HG03060 (cell line): Measurements from ENCODE around the gene SYNPO.

Source experiments
- ATAC-seq: cut with Tn5 transposase; IDR thresholded peaks from one replicate; pipeline ENCODE4 v1.9.1; 2021; ENCODE audit warnings: low read depth, moderate number of reproducible peaks; ENCODE audit not compliant: unreplicated experiment

Gene SYNPO

DNA sequence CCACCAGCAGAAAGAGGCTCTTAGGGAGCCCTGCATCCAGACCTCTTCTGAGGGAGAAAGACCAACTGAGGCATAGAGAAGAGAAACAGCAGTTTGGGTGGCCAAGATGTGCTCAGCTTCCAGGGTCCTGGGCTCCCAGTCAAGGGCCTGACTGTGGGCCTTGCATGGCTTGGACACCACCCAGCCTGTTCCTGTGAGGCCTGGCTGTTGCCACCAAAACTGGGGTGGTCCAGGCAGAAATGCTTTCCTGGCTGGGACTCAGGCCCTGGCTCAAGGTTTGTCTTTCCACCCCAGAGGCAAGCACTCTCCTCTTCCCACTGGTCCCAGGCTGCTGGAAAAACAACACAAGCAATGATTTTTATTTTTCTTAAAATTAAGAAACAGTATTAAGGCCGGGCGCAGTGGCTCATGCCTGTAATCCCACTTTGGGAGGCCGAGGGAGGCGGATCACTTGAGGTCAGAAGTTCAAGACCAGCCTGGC lies 33.9 kb downstream of the SYNPO start:
- no peak for ATAC-seq

DNA sequence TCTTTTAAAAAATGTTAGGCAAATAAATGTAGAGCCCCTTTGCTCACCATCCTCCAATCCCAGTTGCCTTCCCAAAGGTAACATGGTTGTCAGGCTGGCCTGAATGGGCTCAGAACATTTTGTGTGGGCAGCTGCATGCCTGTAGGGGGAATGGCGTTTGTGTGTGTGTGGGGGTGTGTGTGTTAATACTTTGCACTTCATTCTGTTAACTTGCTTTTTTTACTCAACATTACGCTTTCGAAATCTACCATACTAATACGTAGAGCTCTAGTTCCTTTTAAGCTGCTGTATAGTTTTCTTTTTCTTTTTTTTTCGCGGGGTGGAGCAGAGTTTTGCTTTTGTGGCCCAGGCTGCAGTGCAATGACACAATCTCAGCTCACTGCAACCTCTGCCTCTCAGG lies 34.6 kb downstream of the SYNPO start:
- ATAC-seq, result no peak

DNA sequence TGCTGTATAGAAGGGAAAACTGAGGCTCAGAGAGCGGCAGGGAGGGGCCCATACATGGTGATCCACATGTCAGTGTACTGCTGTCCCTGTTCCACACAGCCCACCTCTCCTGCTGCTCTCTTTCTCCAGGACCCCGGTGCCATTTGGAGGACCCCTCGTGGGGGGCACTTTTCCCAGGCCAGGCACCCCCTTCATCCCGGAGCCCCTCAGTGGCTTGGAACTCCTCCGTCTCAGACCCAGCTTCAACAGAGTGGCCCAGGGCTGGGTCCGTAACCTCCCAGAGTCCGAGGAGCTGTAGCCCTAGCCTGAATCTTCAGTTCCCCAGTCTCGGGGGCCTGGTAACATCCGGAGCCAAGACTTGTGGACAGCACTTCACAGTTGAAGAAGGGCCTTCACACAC lies 36.1 kb downstream of the SYNPO start:
- no peak for ATAC-seq

DNA sequence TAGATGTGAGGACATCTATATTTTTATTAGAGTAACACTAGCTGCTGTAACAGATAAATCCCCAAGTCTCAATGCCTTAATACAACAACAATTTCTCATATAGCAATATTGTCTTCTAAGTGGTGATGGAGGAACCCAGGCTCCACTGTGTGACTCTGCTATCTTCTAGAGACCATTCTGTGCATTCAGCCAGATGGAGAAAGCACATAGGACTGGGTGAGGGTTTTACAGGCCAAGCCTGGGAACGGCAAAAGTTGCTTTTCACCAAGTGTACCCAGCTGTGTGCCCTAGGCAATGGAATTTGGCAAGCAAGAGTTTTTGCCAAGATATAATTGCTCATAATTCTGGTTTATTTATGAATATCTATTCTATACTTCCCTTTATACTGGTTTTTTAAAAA lies 48.7 kb downstream of the SYNPO start:
- ATAC-seq, result no peak

DNA sequence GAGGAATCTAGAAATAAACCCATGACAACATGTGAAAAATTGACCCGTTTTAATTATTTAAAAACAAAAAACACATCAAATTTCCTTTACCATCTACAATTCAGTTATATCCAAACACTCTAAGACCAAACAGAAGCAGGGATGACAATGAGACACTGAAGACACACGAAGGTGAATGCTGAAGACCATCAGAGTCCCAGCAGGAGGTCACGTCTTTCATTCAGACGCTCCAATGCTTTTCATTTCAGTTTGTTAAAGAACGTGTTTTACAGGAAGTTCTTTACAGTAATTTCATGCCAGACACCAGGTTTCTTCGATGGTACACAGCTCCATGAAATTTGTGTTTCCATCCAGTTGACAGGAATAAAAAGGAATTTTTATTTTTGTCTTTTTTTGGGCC lies 50.3 kb downstream of the SYNPO start:
- ATAC-seq, result no peak

DNA sequence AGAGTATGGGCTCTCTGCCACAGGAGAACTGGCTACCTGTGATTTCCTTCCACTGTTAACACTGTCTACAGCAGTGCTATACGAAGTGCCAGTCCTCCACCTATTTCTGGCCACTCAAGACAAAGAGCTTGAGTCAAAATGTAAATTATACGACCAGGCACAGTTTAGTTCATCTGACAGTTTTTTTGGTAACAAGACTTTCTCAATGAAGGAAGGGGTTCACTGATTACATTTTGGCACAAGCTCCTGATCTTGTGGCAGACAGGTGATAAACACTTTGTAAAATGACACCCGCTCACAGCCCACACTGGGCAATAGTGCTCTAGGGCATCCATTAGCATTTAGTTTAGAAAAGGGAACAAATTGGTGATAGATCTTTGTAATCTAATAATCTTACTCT lies 51.8 kb downstream of the SYNPO start:
- no peak for ATAC-seq

DNA sequence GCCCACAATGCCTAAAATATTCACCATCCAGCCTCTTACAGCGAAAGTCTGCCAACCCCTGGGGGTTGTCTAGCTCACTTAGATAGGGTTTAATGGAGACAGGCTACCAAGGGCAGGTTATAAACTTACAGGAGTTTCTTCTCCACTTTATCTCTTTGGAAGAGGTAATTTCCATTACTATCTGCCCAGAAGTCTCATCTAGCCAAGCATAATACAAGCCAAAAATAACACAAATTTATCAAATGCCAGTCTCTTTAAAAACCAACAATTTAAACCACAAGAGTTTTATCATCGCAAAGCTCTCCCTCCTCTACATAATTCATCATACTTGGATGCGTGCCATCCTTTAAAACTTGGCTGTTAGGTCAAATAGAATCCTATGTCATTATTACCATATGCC lies 54.2 kb downstream of the SYNPO start:
- ATAC-seq, result no peak

DNA sequence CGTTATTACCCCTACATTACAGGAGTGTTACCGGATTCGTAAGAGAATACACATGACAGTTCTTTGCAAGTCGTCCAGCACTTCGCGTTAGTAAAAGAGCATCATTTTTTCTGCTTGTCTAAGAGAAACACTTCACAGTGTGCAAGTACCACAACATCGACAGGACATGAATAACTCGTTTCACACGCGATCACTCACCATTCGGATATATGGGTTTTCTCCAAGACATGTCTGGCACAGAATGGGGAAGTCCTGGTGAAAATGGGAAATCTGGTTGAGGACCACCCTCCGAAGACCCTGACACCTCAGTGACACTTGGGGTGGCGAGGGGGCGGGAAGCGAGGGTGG lies 59.8 kb downstream of the SYNPO start:
- no peak for ATAC-seq

DNA sequence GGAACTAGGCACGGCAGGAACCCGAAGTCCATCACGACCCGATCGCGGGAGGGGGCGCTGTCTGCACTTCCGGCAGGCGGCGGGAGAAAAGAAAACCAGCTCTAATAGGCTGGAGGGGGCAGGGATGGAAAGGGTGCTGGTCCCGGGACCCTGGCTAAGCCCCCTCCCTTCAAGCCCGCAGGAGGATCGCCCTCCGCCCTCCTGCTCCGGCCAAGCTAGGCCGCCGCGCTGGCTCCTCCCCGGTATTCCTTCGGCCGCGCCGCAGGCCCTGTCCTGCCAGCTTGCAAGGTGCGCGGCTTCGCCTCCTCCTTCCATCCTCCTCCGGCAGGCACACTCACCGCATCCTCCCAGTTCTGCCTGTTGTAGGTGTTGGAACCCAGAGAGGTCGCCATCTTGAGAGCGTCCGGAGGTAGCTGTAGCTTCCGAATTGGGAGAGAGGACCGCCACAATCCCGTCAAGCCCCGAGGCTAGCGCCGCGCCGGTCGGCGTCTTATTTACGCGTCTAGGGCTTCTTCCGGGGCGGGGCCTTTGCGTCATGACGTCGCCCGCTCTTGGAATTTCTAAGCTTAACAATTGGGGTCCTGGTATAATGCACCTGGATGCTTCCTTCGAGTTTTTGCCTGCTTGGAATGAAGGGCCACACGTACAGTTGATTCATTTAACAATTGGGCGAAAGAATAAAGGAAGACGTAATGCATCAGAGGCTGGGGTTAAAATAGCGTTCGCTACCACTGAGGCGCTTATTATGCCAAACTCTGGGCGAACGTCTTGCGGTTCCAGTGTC lies 60.3 kb downstream of the SYNPO start, which contains the start of gene RBM22:
Gene RBM22, minus strand, starts transcription at position 469 of the 784 bp plus-strand sequence. Its CDS starts 77 bp downstream, at position 392.
- ATAC-seq, result peak; percentile 87

DNA sequence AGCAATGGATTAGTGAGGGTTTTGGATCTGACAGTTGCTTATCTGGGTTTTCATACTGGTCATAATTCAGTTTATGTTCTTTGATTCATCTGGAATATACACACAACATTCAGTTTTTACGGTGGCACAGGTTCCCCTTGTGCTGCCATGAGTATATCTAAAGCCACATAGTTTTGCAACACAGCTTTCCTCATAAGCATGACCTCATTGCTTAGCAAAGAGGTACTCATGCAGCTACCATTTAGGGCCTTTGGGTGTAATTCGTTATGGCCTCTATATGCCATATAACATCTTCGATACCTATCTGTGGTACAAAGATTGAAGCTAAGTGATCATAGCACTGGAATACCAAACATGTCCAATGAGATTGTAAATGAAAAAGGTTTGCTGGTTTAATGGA lies 63.3 kb downstream of the SYNPO start:
- ATAC-seq, result no peak

DNA sequence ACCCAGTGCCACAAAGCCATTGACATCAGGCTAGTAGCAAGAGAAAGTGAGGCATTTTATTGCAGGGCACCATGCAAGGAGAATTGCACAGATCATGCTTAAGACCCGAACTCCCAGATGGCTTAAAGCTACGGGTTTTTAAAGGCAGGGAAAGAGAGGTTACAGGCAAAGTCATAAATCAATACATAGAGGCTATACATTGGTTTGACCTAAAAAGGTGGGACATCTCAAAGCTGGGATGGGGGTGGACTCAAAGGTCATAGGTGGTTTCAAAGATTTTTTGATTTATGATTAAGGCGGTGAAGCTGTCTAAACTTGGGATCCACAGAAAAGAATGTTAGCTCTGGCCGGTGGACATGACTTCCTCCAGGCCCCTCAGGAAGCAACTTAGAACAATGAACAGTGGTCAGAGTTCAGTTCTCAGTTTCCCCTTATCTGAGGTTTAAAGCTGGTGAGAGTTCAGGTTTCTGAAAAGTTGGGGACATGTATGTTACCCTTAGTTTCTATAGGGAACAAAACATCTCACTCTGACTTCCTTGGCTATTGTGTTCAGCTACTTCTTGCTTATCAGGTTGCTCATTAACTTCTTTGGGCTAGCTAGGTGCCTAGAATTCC lies 66.4 kb downstream of the SYNPO start:
- no peak for ATAC-seq
